COR-L47 (cell line): Measurements from ENCODE around the gene ZBTB45.
A peak's percentile ranks its signal among the peaks of the same experiment; 100 is the strongest.
"Not testable (repeated sequence)": the region's sequence is repeated elsewhere in the genome, so short reads cannot be mapped to it uniquely, and the experiment has no call there.

ENCODE experiments used
- DNase-seq: peaks from one replicate; lab custom pipeline; 2025; lab: John Stamatoyannopoulos, UW

ZBTB45 gene

GRCh38 chr19:58510084-58510862 lies 9.3 kb downstream of the ZBTB45 start:
- DNase-seq = no peak

GRCh38 chr19:58509731-58510083 lies 9.9 kb downstream of the ZBTB45 start:
- DNase-seq = no peak

- not testable (repeated sequence) for DNase-seq
Measured at GRCh38 chr19:58507602-58508223, 11.9 kb downstream of the ZBTB45 start.

GRCh38 chr19:58500242-58500641 lies 19.4 kb downstream of the ZBTB45 start:
- no peak for DNase-seq

GRCh38 chr19:58499021-58499927 lies 20.3 kb downstream of the ZBTB45 start:
- peak; percentile 99 for DNase-seq

GRCh38 chr19:58498316-58499020 lies 21.1 kb downstream of the ZBTB45 start:
- DNase-seq = no peak

GRCh38 chr19:58497634-58498170 lies 21.9 kb downstream of the ZBTB45 start:
- no peak for DNase-seq

- no peak for DNase-seq
Measured at GRCh38 chr19:58492265-58492664, 27.3 kb downstream of the ZBTB45 start.

GRCh38 chr19:58491393-58491792 lies 28.2 kb downstream of the ZBTB45 start:
- no peak for DNase-seq

GRCh38 chr19:58484349-58484748 lies 35.3 kb downstream of the ZBTB45 start:
- not testable (repeated sequence) for DNase-seq

GRCh38 chr19:58483776-58484175 lies 35.8 kb downstream of the ZBTB45 start:
- no peak for DNase-seq

GRCh38 chr19:58482372-58482771 lies 37.2 kb downstream of the ZBTB45 start:
- DNase-seq = no peak

GRCh38 chr19:58480831-58481230 lies 38.8 kb downstream of the ZBTB45 start:
- no peak for DNase-seq

GRCh38 chr19:58480481-58480830 lies 39.2 kb downstream of the ZBTB45 start:
- no peak for DNase-seq

GRCh38 chr19:58479736-58480480 lies 39.7 kb downstream of the ZBTB45 start:
- no peak for DNase-seq

- no peak for DNase-seq
Measured at GRCh38 chr19:58479303-58479702, 40.3 kb downstream of the ZBTB45 start.

GRCh38 chr19:58477871-58478270 lies 41.7 kb downstream of the ZBTB45 start:
- DNase-seq = no peak

GRCh38 chr19:58477130-58477529 lies 42.5 kb downstream of the ZBTB45 start:
- DNase-seq = no peak

- DNase-seq = peak; percentile 13
Measured at GRCh38 chr19:58476498-58477015, 43.1 kb downstream of the ZBTB45 start.

GRCh38 chr19:58475714-58476497 lies 43.7 kb downstream of the ZBTB45 start, which contains the start of gene ZNF446:
Gene ZNF446, plus strand, starts transcription at chr19:58476352. Its CDS starts 867 bp downstream, at chr19:58477219.
- DNase-seq = peak; percentile 95
